PC-9 (cell line): ENCODE measurements around the gene UNG. TPM values are rescaled to one million over a fixed set of nuclear protein-coding genes. Genes with fewer than 3 reads are reported as not detected.

Source experiments
- BruUV-seq: library from RNA; stranded (reverse); fragments of 400-500 nt; replicated peaks from 2 replicates; lab custom pipeline; 2021; lab: Mats Ljungman, UMichigan
- CTCF ChIA-PET: fragments of 300-600 bp; sonication (Branson Sonifier 250); formaldehyde crosslinking; loops from one replicate; lab custom pipeline; 2022; ENCODE audit warnings: antibody characterized with exemption; lab: Charles Lee
- POLR2A ChIA-PET: fragments of 300-600 bp; sonication (Branson Sonifier 250); formaldehyde crosslinking; loops from one replicate; lab custom pipeline; 2022; ENCODE audit warnings: antibody characterized with exemption; ENCODE audit not compliant: unreplicated experiment; lab: Charles Lee
- DNase-seq, 2 experiments: peaks; one replicate each; pipeline versions ENCODE4 v3.0.0 to v3.0.0-alpha.2; 2015 to 2022; ENCODE audit warnings: mixed read lengths in 1 of 2
- H2AFZ ChIP-seq: fragments of 200-600 bp; sonication (generic); 2 replicates; pipeline ENCODE4 v1.8.1; 2017; ENCODE audit warnings: antibody characterized with exemption
- H3F3A ChIP-seq: fragments of 200-600 bp; sonication (generic); 2 replicates; pipeline ENCODE4 v1.8.1; 2017; ENCODE audit warnings: antibody characterized with exemption, mild to moderate bottlenecking, low read depth; ENCODE audit not compliant: insufficient read depth
- H3K27ac ChIP-seq: fragments of 200-600 bp; sonication (generic); 2 replicates; pipeline ENCODE4 v1.6.1; 2016; ENCODE audit warnings: mixed run types
- H3K27me3 ChIP-seq: fragments of 200-600 bp; sonication (generic); 2 replicates; pipeline ENCODE4 v1.6.1; 2016; ENCODE audit warnings: low read depth, mixed run types; ENCODE audit not compliant: insufficient read depth
- H3K36me3 ChIP-seq: fragments of 200-600 bp; sonication (generic); 2 replicates; pipeline ENCODE4 v1.6.1; 2016; ENCODE audit warnings: low read depth, mixed run types
- H3K4me1 ChIP-seq: fragments of 200-600 bp; sonication (generic); replicated peaks from 2 replicates; pipeline ENCODE4 v1.6.1; 2016; ENCODE audit warnings: mixed run types; ENCODE audit not compliant: insufficient read depth
- H3K4me2 ChIP-seq: fragments of 200-600 bp; sonication (generic); 2 replicates; pipeline ENCODE4 v1.6.1; 2017; ENCODE audit warnings: mixed run types
- H3K4me3 ChIP-seq: fragments of 200-600 bp; sonication (generic); 2 replicates; pipeline ENCODE4 v1.6.1; 2016; ENCODE audit warnings: mixed run types
- H3K79me2 ChIP-seq: fragments of 200-600 bp; sonication (generic); 2 replicates; pipeline ENCODE4 v1.6.1; 2017; ENCODE audit warnings: low read depth, mixed run types
- H3K9me2 ChIP-seq: fragments of 200-600 bp; sonication (generic); 2 replicates; pipeline ENCODE4 v1.8.1; 2017; ENCODE audit warnings: mild to moderate bottlenecking; ENCODE audit not compliant: insufficient read depth
- H3K9me3 ChIP-seq: fragments of 200-600 bp; sonication (generic); 2 replicates; pipeline ENCODE4 v1.8.1; 2016; ENCODE audit warnings: low read depth; ENCODE audit not compliant: insufficient read depth
- H4K20me1 ChIP-seq: fragments of 200-600 bp; sonication (generic); 2 replicates; pipeline ENCODE4 v1.8.1; 2017; ENCODE audit not compliant: insufficient read depth
- CTCF ChIP-seq: fragments of 200-600 bp; sonication (generic); conservative IDR thresholded peaks from 2 replicates; pipeline ENCODE4 v1.6.1; 2017; ENCODE audit warnings: mixed run types, antibody characterized with exemption, mild to moderate bottlenecking, moderate library complexity
- EZH2 ChIP-seq: fragments of 200-600 bp; sonication (generic); IDR thresholded peaks from 2 replicates; pipeline ENCODE4 v1.8.0; 2017; ENCODE audit warnings: antibody characterized with exemption, low read depth
- intact Hi-C: fragments of 100-400 bp; cut with micrococcal nuclease; formaldehyde crosslinking; loops from one replicate; pipeline ENCODE4 v1.10.0; 2022; ENCODE audit not compliant: unreplicated experiment
- total RNA-seq: library from RNA; stranded (reverse); gene quantifications from 2 replicates; pipeline ENCODE4 v1.2.3, GENCODE V29; 2021

UNG gene
- total RNA-seq, 1 experiment from 2014 or later, result 54.9 TPM

GRCh38 chr12:109087250-109087649 lies 10.1 kb upstream of the UNG start:
- Histone ChIP-seq H2AFZ (no peak overlapping the region), H3K36me3 (peaks cover 9% of the 10 kb centered on the region; the same call in 1 of the 2 replicates), H3K27me3 (no peaks in the 10 kb centered on the region), H3K4me3 (no peak overlapping the region), H3K4me1 (peaks cover 7% of the 10 kb centered on the region; the same call in 1 of the 2 replicates), H4K20me1 (no peaks in the 10 kb centered on the region), H3F3A (peaks cover 4% of the 10 kb centered on the region; the same call in 1 of the 2 replicates), H3K4me2 (no peak overlapping the region), H3K9me2 (no peaks in the 10 kb centered on the region), H3K27ac (no peak overlapping the region), H3K9me3 (no peaks in the 10 kb centered on the region), H3K79me2 (peaks cover 8% of the 10 kb centered on the region)
- no TSS peak for BruUV-seq
- intact Hi-C loops, result no loop called here
- ChIA-PET CTCF (no interaction called here), POLR2A (interaction anchor here (0.6 kb wide), 1 partner anchor 165 kb away, joined by 3 read pairs; no protein-coding TSS in a partner anchor)
- no peak for DNase-seq
- TF ChIP-seq CTCF, result no peak
- no peak for TF ChIP-seq EZH2

- H3K4me2 ChIP-seq, result no peak overlapping the region
- CTCF ChIA-PET, result no interaction called here
These were observed 8.6 kb upstream of the UNG start for GRCh38 chr12:109088818-109089217.

GRCh38 chr12:109089683-109090082 lies 7.7 kb upstream of the UNG start:
- peaks cover 4% of the 10 kb centered on the region; the same call in 1 of the 2 replicates for H3F3A ChIP-seq
- no peaks in the 10 kb centered on the region for H3K9me3 ChIP-seq
- H3K27ac ChIP-seq, result no peak overlapping the region
- CTCF ChIA-PET, result no interaction called here
- H3K79me2 ChIP-seq, result peaks cover 17% of the 10 kb centered on the region
- BruUV-seq, result no TSS peak
- peaks cover 9% of the 10 kb centered on the region; the same call in 1 of the 2 replicates for H3K36me3 ChIP-seq
- H3K4me3 ChIP-seq, result no peak overlapping the region
- TF ChIP-seq EZH2 (no peak), CTCF (no peak)
- no peak overlapping the region for H2AFZ ChIP-seq
- intact Hi-C loops, result loop anchor here (5.0 to 10.0 kb wide), 3 partner anchors 137 to 1175 kb away; no protein-coding TSS in a partner anchor
- no peak overlapping the region for H3K4me2 ChIP-seq
- H3K9me2 ChIP-seq, result no peaks in the 10 kb centered on the region
- H3K4me1 ChIP-seq, result peaks cover 15% of the 10 kb centered on the region; the same call in 1 of the 2 replicates
- no peak for DNase-seq
- H3K27me3 ChIP-seq, result no peaks in the 10 kb centered on the region
- POLR2A ChIA-PET, result no interaction called here
- H4K20me1 ChIP-seq, result no peaks in the 10 kb centered on the region

More at GRCh38 chr12:109088818-109089217, 8.6 kb upstream of the UNG start:
- TF ChIP-seq CTCF (no peak), EZH2 (no peak)
- Histone ChIP-seq H3K4me1 (peaks cover 15% of the 10 kb centered on the region; the same call in 1 of the 2 replicates), H3K36me3 (peaks cover 9% of the 10 kb centered on the region; the same call in 1 of the 2 replicates), H3K27me3 (no peaks in the 10 kb centered on the region), H3K9me3 (no peaks in the 10 kb centered on the region), H3K27ac (no peak overlapping the region), H2AFZ (no peak overlapping the region), H3F3A (peaks cover 4% of the 10 kb centered on the region; the same call in 1 of the 2 replicates), H3K79me2 (peaks cover 17% of the 10 kb centered on the region), H3K9me2 (no peaks in the 10 kb centered on the region), H4K20me1 (no peaks in the 10 kb centered on the region), H3K4me3 (no peak overlapping the region)
- POLR2A ChIA-PET, result no interaction called here
- DNase-seq, result no peak
- BruUV-seq, result no TSS peak
- intact Hi-C loops, result no loop called here
